DOHH2 (cell line): ENCODE data around the gene LDLRAD4.
"Not testable (repeated sequence)": the region's sequence is repeated elsewhere in the genome, so short reads cannot be mapped to it uniquely, and the experiment has no call there.

Source experiments
- H3F3A ChIP-seq: fragments of 200-600 bp; sonication (generic), shearing (Covaris generic); 2 replicates; pipeline ENCODE4 v1.6.0; 2016; ENCODE audit warnings: antibody characterized with exemption, mild to moderate bottlenecking; ENCODE audit not compliant: control insufficient read depth, insufficient read depth
- H3K27ac ChIP-seq: fragments of 200-600 bp; sonication (generic); 2 replicates; pipeline ENCODE4 v1.5.1; 2014; ENCODE audit warnings: low read depth, mild to moderate bottlenecking, low read length, moderate library complexity
- H3K27me3 ChIP-seq: fragments of 200-600 bp; sonication (generic); 2 replicates; pipeline ENCODE4 v1.6.1; 2014; ENCODE audit warnings: mild to moderate bottlenecking, low read length, mixed read lengths; ENCODE audit not compliant: control insufficient read depth
- H3K36me3 ChIP-seq: fragments of 200-600 bp; sonication (generic); 2 replicates; pipeline ENCODE4 v1.6.1; 2014; ENCODE audit warnings: mild to moderate bottlenecking, low read length, moderate library complexity, mixed read lengths; ENCODE audit not compliant: control insufficient read depth
- H3K4me1 ChIP-seq: fragments of 200-600 bp; sonication (generic); 2 replicates; pipeline ENCODE4 v1.6.1; 2014; ENCODE audit warnings: mild to moderate bottlenecking, low read length, mixed read lengths; ENCODE audit not compliant: control insufficient read depth
- H3K4me2 ChIP-seq: fragments of 200-600 bp; sonication (generic); 2 replicates; pipeline ENCODE4 v1.6.0; 2014; ENCODE audit warnings: mild to moderate bottlenecking, low read length, moderate library complexity
- H3K4me3 ChIP-seq: fragments of 200-600 bp; sonication (generic); 2 replicates; pipeline ENCODE4 v1.5.1; 2014; ENCODE audit warnings: mild to moderate bottlenecking, low read length, mixed read lengths
- H3K79me2 ChIP-seq: fragments of 200-600 bp; sonication (generic); 2 replicates; pipeline ENCODE4 v1.6.1; 2014; ENCODE audit warnings: mild to moderate bottlenecking, low read length, mixed read lengths; ENCODE audit not compliant: control insufficient read depth
- H3K9me2 ChIP-seq: fragments of 200-600 bp; sonication (generic); replicated peaks from 2 replicates; pipeline ENCODE4 v1.6.1; 2014; ENCODE audit warnings: mild to moderate bottlenecking, low read length, mixed read lengths; ENCODE audit not compliant: control insufficient read depth
- H3K9me3 ChIP-seq: fragments of 200-600 bp; sonication (generic); 2 replicates; pipeline ENCODE4 v1.6.1; 2014; ENCODE audit warnings: antibody characterized with exemption, low read length, mixed read lengths; ENCODE audit not compliant: control insufficient read depth, insufficient read depth
- H4K20me1 ChIP-seq: fragments of 200-600 bp; sonication (generic); 2 replicates; pipeline ENCODE4 v1.6.0; 2014; ENCODE audit warnings: low read depth, mild to moderate bottlenecking, antibody characterized with exemption, low read length, moderate library complexity; ENCODE audit not compliant: control insufficient read depth, insufficient read depth
- EZH2phosphoT487 ChIP-seq: fragments of 200-600 bp; sonication (generic); IDR thresholded peaks from 2 replicates; pipeline ENCODE4 v1.6.1; 2017; ENCODE audit warnings: borderline replicate concordance, mild to moderate bottlenecking, antibody characterized with exemption, low read length, moderate library complexity, mixed read lengths
- TF ChIP-seq, protein P1 (sequence below): fragments of 200-600 bp; sonication (generic); IDR thresholded peaks from one replicate; pipeline ENCODE4 v1.5.1; 2014; ENCODE audit warnings: antibody characterized with exemption, mild to moderate bottlenecking, low read depth, low read length; ENCODE audit not compliant: poor library complexity, severe bottlenecking

The LDLRAD4 gene

DNA sequence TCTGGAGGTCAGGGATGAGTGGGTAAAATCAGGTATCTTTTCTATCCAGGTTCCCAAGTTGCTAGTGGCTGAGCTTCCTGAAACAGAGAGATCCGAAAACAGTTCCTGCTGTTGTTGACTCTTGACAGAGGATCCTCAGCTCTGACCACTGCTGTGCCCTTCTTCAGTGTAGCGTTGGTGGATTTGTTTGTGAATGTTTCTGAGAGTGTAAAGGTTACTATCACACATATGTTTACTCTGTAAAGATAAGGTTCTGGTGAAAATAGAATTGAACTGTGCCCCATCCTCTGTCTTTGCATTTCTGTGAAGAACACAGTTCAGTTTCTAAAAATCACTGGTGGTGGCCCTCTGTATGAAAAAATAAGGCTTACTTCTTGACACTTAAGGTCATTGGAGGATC lies 119.8 kb downstream of the LDLRAD4 start:
- Histone ChIP-seq H3K27me3 (peaks cover 12% of the 10 kb centered on the region), H3K4me3 (no peak overlapping the region), H3F3A (no peaks in the 10 kb centered on the region), H3K36me3 (no peaks in the 10 kb centered on the region), H3K27ac (no peak overlapping the region), H4K20me1 (no peaks in the 10 kb centered on the region), H3K9me2 (no peaks in the 10 kb centered on the region), H3K4me2 (no peak overlapping the region), H3K4me1 (no peaks in the 10 kb centered on the region), H3K9me3 (peaks cover 3% of the 10 kb centered on the region; the same call in 1 of the 2 replicates), H3K79me2 (no peaks in the 10 kb centered on the region)
- no peak for TF ChIP-seq EZH2phosphoT487
- TF ChIP-seq, protein P1, sequence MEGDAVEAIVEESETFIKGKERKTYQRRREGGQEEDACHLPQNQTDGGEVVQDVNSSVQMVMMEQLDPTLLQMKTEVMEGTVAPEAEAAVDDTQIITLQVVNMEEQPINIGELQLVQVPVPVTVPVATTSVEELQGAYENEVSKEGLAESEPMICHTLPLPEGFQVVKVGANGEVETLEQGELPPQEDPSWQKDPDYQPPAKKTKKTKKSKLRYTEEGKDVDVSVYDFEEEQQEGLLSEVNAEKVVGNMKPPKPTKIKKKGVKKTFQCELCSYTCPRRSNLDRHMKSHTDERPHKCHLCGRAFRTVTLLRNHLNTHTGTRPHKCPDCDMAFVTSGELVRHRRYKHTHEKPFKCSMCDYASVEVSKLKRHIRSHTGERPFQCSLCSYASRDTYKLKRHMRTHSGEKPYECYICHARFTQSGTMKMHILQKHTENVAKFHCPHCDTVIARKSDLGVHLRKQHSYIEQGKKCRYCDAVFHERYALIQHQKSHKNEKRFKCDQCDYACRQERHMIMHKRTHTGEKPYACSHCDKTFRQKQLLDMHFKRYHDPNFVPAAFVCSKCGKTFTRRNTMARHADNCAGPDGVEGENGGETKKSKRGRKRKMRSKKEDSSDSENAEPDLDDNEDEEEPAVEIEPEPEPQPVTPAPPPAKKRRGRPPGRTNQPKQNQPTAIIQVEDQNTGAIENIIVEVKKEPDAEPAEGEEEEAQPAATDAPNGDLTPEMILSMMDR: no peak

DNA sequence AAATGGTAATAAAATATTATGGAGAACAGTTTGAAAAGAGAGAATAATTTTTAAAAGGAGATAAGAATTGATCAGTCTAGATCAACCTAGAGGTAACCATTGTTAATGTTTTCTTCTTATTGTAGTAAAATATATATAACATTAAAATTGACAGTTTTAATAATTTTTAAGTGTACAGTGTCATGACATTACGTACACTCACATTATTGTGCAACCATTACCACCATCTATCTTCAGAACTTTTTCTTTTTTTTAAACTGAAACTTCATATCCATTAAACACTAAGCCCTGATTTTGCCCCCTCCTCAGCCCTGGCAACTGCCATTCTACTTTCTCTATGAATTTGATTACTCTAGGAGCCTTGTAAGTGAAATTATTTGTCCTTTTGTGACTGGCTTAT lies 121.1 kb downstream of the LDLRAD4 start:
- H4K20me1 ChIP-seq: no peaks in the 10 kb centered on the region
- peaks cover 12% of the 10 kb centered on the region for H3K27me3 ChIP-seq
- H3K4me2 ChIP-seq: no peak overlapping the region
- H3K79me2 ChIP-seq: no peaks in the 10 kb centered on the region
- TF ChIP-seq, protein P1: no peak
- TF ChIP-seq EZH2phosphoT487: no peak
- no peaks in the 10 kb centered on the region for H3F3A ChIP-seq
- no peaks in the 10 kb centered on the region for H3K36me3 ChIP-seq
- no peak overlapping the region for H3K4me3 ChIP-seq
- no peaks in the 10 kb centered on the region for H3K9me2 ChIP-seq
- H3K27ac ChIP-seq: no peak overlapping the region
- peaks cover 3% of the 10 kb centered on the region; the same call in 1 of the 2 replicates for H3K9me3 ChIP-seq
- no peaks in the 10 kb centered on the region for H3K4me1 ChIP-seq

DNA sequence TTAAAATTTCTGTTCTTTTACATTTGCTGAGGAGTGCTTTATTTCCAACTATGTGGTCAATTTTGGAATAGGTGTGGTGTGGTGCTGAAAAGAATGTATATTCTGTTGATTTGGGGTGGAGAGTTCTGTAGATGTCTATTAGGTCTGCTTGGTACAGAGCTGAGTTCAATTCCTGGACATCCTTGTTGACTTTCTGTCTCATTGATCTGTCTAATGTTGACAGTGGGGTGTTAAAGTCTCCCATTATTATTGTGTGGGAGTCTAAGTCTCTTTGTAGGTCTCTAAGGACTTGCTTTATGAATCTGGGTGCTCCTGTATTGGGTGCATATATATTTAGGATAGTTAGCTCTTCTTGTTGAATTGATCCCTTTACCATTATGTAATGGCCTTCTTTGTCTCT lies 127.9 kb downstream of the LDLRAD4 start:
- not testable (repeated sequence) for H3F3A ChIP-seq, H3K79me2 ChIP-seq, H3K4me2 ChIP-seq, H3K4me3 ChIP-seq, H3K4me1 ChIP-seq, H3K9me3 ChIP-seq, H3K9me2 ChIP-seq, H3K27ac ChIP-seq, H3K36me3 ChIP-seq, H4K20me1 ChIP-seq, H3K27me3 ChIP-seq

DNA sequence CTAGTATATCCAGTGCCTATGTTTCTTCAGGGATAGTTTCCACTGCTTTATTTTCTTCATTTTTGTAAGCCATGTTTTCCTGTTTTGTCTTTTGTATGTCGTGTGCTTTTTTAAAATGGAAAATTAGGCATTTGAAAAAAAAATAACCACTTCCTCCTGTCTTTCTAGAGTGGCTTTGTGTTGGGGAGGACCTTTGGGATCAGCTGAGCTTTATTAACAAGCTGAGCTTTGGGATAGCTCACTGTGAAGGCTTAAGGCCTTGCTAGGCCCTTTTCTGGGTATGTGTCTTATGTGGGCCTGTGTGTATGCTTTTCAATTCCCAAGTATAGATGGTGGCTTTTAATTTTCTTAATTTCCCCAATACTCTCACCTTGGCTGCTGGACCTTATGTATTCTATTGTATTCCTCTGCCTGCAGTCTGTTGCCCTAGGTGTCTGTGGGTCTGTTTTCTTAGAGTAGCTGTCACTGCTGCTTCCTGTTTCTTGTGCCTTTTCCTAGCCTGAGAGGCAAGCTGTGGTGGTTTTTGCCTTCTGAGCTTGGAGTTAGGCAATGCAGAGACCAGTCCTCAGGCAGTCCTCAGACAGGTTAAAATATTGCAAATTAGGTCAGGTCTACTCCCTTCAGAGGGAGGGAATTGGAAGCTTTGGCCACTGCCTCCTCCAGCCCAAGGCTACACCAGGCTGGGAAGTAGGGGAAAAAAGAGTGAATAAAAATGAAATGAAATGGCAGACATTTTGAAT lies 134.7 kb downstream of the LDLRAD4 start:
- no peaks in the 10 kb centered on the region; the same call in 1 of the 2 replicates for H3K9me3 ChIP-seq
- no peak overlapping the region for H3K4me2 ChIP-seq
- no peaks in the 10 kb centered on the region for H3K9me2 ChIP-seq
- H3K27ac ChIP-seq: no peak overlapping the region
- 0 out of 2 replicates have a peak, but pooled peaks cover 4% of the 10 kb centered on the region for H3K27me3 ChIP-seq
- TF ChIP-seq EZH2phosphoT487: no peak
- TF ChIP-seq, protein P1: no peak
- no peaks in the 10 kb centered on the region for H3K79me2 ChIP-seq
- H3K4me1 ChIP-seq: no peaks in the 10 kb centered on the region
- no peaks in the 10 kb centered on the region for H4K20me1 ChIP-seq
- H3K4me3 ChIP-seq: no peak overlapping the region
- no peaks in the 10 kb centered on the region for H3F3A ChIP-seq
- no peaks in the 10 kb centered on the region for H3K36me3 ChIP-seq
